HepG2 (cell line): ENCODE measurements around the gene CACNA1H. TPM values are rescaled to one million over a fixed set of nuclear protein-coding genes. Genes with fewer than 3 reads are reported as not detected.

Experiments
- ATAC-seq: fragments of 200-7000 bp; cut with Tn5 transposase; 3 replicates; pipeline ENCODE4 v1.9.1; 2020; ENCODE audit warnings: mild to moderate bottlenecking, moderate library complexity
- BruUV-seq: library from RNA; stranded (reverse); fragments of 400-500 nt; replicated peaks from 2 replicates; lab custom pipeline; 2021; lab: Mats Ljungman, UMichigan
- CTCF ChIA-PET: fragments of 300-600 bp; formaldehyde crosslinking; extraction: SDS; loops from one replicate; lab custom pipeline; 2021; ENCODE audit warnings: low total read pairs, inconsistent platforms, low intra/inter-chr PET ratio; lab: Yijun Ruan, JAX
- POLR2A ChIA-PET: fragments of 350-600 bp; sonication (Branson Sonifier 250); formaldehyde crosslinking; loops from one replicate; lab custom pipeline; 2020; ENCODE audit warnings: antibody characterized with exemption, inconsistent platforms; lab: Yijun Ruan, JAX
- DNase-seq: peaks from one replicate; pipeline ENCODE4 v3.0.0-alpha.2; 2015; ENCODE audit warnings: low spot score
- FAIRE-seq: peaks from 3 replicates; lab custom pipeline; 2011; peaks lifted over from hg19 to GRCh38; lab: Jason Lieb, UNC
- H2AFZ ChIP-seq: one replicate; pipeline ENCODE4 v1.6.1; 2011; ENCODE audit warnings: low read length, inconsistent platforms
- H3K27ac ChIP-seq: fragments of 300-600 bp; 3 replicates; pipeline ENCODE4 v1.8.0; 2011; ENCODE audit warnings: mixed run types, mild to moderate bottlenecking, mixed read lengths, low read length, inconsistent platforms; ENCODE audit not compliant: insufficient read depth; ENCODE audit errors: extremely low read length
- H3K27me3 ChIP-seq, 2 experiments: fragments of 200-600 bp in 1 of 2; 2 replicates in 1 of 2; 3 replicates in 1 of 2; pipeline versions ENCODE4 v1.6.0 to v1.8.0; 2011; ENCODE audit warnings: low read length in 2 of 2, mild to moderate bottlenecking in 2 of 2, moderate library complexity in 2 of 2, inconsistent platforms in 1 of 2; ENCODE audit not compliant: insufficient read depth in 2 of 2, control insufficient read depth in 1 of 2
- H3K36me3 ChIP-seq, 2 experiments: fragments of 200-600 bp in 1 of 2; replicated peaks in 1 of 2; 2 replicates in 1 of 2; 3 replicates in 1 of 2; pipeline versions ENCODE4 v1.5.1 to v1.8.0; 2011; ENCODE audit warnings: low read length in 2 of 2, inconsistent platforms in 1 of 2; ENCODE audit not compliant: insufficient read depth in 2 of 2, control insufficient read depth in 1 of 2
- H3K4me1 ChIP-seq: 2 replicates; pipeline ENCODE4 v1.5.1; 2012; ENCODE audit warnings: low read length, inconsistent platforms; ENCODE audit not compliant: insufficient read depth
- H3K4me2 ChIP-seq: 2 replicates; pipeline ENCODE4 v1.6.0; 2011; ENCODE audit warnings: low read depth, low read length, inconsistent platforms
- H3K4me3 ChIP-seq, 3 experiments: fragments of 200-600 bp in 1 of 3; sonication (generic), shearing (Covaris generic) in 1 of 3; replicated peaks in 1 of 3; 2 replicates each; pipeline ENCODE4 v1.5.1; 2011 to 2016; ENCODE audit warnings: low read length in 3 of 3, inconsistent platforms in 2 of 3, low read depth in 2 of 3, mild to moderate bottlenecking in 2 of 3, control low read depth in 1 of 3, mixed read lengths in 1 of 3; ENCODE audit not compliant: insufficient read depth in 1 of 3
- H3K79me2 ChIP-seq: one replicate; pipeline ENCODE4 v1.6.1; 2011; ENCODE audit warnings: low read length, inconsistent platforms; ENCODE audit not compliant: insufficient read depth
- H3K9ac ChIP-seq: 2 replicates; pipeline ENCODE4 v1.6.0; 2011; ENCODE audit warnings: mild to moderate bottlenecking, low read depth, low read length, inconsistent platforms; ENCODE audit not compliant: insufficient read depth
- H3K9me3 ChIP-seq: 2 replicates; pipeline ENCODE4 v1.5.1; 2012; ENCODE audit warnings: mild to moderate bottlenecking, low read length
- H4K20me1 ChIP-seq: 2 replicates; pipeline ENCODE4 v1.6.0; 2011; ENCODE audit warnings: inconsistent platforms, mild to moderate bottlenecking, low read length, moderate library complexity; ENCODE audit not compliant: insufficient read depth
- CCDC6 ChIP-seq: sonication (generic); formaldehyde crosslinking; IDR thresholded peaks from 2 replicates; pipeline ENCODE4 v1.8.1; 2022; ENCODE audit warnings: mild to moderate bottlenecking, missing genetic modification reagents, moderate library complexity
- HNRNPL ChIP-seq: fragments of 200-400 bp; formaldehyde crosslinking; IDR thresholded peaks from 2 replicates; pipeline ENCODE4 v1.6.1; 2017; ENCODE audit warnings: mild to moderate bottlenecking, low read depth, low read length
- ZNF468 ChIP-seq: sonication (generic); formaldehyde crosslinking; IDR thresholded peaks from 2 replicates; pipeline ENCODE4 v1.8.0; 2022; ENCODE audit warnings: mild to moderate bottlenecking, moderate library complexity, missing genetic modification reagents
- ZNF768 ChIP-seq: sonication (generic); formaldehyde crosslinking; IDR thresholded peaks from 2 replicates; pipeline ENCODE4 v1.4.0; 2020; ENCODE audit warnings: missing genetic modification reagents
- ZSCAN9 ChIP-seq: IDR thresholded peaks from 2 replicates; pipeline ENCODE4 v1.6.1; 2016; ENCODE audit warnings: borderline replicate concordance
- WGBS: methylation state at CpG from one replicate; pipeline ENCODE4 v1.1.6; 2017; ENCODE audit warnings: low lambda C conversion rate; 5-methylcytosine and 5-hydroxymethylcytosine counted together
- in situ Hi-C: cut with HindIII; loops from 2 replicates; pipeline ENCODE4 v1.10.0; 2017; ENCODE audit warnings: low pct_unique_long_range_greater_than_20kb; ENCODE audit not compliant: extremely low pct_ligation_motif_present
- intact Hi-C: fragments of 100-400 bp; cut with micrococcal nuclease; formaldehyde crosslinking; loops from one replicate; pipeline ENCODE4 v1.10.0; 2022; ENCODE audit not compliant: unreplicated experiment
- polyA plus RNA-seq, 8 experiments: library from polyadenylated mRNA; depleted of rRNA in 3 of 8; stranded (reverse) in 7 of 8; unstranded in 1 of 8; fragments of >200 nt; fragmentation: Illumina TruSeq in 4 of 8; extraction: Trizol in 4 of 8; gene quantifications; 2 replicates each; pipeline versions ENCODE4 v1.2.1 to v1.2.3, GENCODE V29; 2011 to 2016; ENCODE audit warnings: low read depth in 4 of 8, missing spikeins in 1 of 8, mixed read lengths in 1 of 8; ENCODE audit not compliant: insufficient read depth in 1 of 8
- total RNA-seq, 5 experiments: library from RNA; depleted of rRNA; stranded (reverse); fragments of >200 nt; fragmentation: Illumina TruSeq; extraction: Trizol; gene quantifications; 2 replicates each; pipeline ENCODE4 v1.2.3, GENCODE V29; 2016; ENCODE audit warnings: low read depth in 1 of 5
- TF ChIP-seq, protein P1 (sequence below): sonication (generic); IDR thresholded peaks from 2 replicates; pipeline ENCODE4 v1.6.1; 2016; ENCODE audit warnings: low read depth, borderline replicate concordance

The CACNA1H gene
- total and polyA plus RNA-seq, 2 of the 13 experiments (the other 11 are each of a cell fraction or from before 2014, with no cell fraction given): 0.40 to 1.8 TPM

DNA sequence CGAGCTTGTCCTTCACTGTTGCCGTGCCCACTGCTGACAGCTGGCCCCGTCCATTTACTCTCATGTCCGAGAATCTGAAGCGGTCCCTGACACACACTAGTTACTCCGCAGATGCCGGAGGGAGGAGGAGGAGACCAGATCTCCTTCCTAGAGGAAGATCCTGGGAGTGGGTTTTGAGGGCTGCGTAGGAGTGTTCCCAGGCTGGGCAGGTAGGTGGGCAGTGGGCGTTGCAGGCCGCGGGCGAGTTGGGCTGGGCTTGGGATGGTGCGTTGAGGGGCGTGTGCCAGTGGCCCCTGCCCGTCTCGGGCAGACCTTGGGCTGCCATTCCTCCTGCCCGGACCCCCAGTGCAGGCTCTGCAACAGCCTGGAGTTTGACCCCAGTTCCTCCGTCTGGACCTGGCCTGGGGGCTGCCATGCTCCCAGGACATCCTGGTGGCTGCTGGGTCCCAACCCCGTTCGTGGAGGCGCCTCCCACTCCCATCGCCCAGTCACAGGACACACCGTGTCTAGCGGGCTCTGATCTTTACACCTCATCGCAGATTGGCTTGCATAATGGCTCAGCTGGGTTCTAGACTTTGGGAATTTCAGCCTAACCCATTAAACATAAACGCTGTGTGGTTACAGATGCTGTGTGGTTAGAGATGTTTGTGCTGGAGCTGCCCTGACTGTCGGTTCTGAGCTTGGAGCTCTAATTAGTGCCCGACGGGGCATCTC lies 22.8 kb downstream of the CACNA1H start:
- ChIA-PET POLR2A (interaction anchor here (1.0 to 1.2 kb wide), 2 partner anchors 16 to 17 kb away, joined by 3 read pairs; no protein-coding TSS in a partner anchor), CTCF (no interaction called here)
- Histone ChIP-seq H3K9me3 (no peaks in the 10 kb centered on the region), H3K27ac (no peak overlapping the region), H4K20me1 (peaks cover 11% of the 10 kb centered on the region; the same call in 1 of the 2 replicates), H3K36me3 (no peaks in the 10 kb centered on the region), H3K79me2 (no peaks in the 10 kb centered on the region), H3K27me3 (peaks cover 0 to 63% of the 10 kb centered on the region in 2 experiments), H3K4me1 (peaks cover 30% of the 10 kb centered on the region), H3K4me2 (no peak overlapping the region), H2AFZ (no peak overlapping the region), H3K9ac (no peak overlapping the region), H3K4me3 (no peak overlapping the region)
- BruUV-seq: no TSS peak
- in situ Hi-C loops (no loop called here), intact Hi-C loops (no loop called here)
- no peak for TF ChIP-seq ZSCAN9
- TF ChIP-seq, protein P1, sequence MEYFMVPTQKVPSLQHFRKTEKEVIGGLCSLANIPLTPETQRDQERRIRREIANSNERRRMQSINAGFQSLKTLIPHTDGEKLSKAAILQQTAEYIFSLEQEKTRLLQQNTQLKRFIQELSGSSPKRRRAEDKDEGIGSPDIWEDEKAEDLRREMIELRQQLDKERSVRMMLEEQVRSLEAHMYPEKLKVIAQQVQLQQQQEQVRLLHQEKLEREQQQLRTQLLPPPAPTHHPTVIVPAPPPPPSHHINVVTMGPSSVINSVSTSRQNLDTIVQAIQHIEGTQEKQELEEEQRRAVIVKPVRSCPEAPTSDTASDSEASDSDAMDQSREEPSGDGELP: peak; percentile 38; the same call in 1 of the 2 replicates
- TF ChIP-seq ZNF468 (CRISPR knock-in tag): no peak
- TF ChIP-seq ZNF768 (CRISPR knock-in tag): peak; percentile 77
- no peak for ATAC-seq
- DNase-seq: peak; percentile 43
- WGBS: 71% methylated on average over 12 of the region's 29 CpGs
- FAIRE-seq: no peak

DNA sequence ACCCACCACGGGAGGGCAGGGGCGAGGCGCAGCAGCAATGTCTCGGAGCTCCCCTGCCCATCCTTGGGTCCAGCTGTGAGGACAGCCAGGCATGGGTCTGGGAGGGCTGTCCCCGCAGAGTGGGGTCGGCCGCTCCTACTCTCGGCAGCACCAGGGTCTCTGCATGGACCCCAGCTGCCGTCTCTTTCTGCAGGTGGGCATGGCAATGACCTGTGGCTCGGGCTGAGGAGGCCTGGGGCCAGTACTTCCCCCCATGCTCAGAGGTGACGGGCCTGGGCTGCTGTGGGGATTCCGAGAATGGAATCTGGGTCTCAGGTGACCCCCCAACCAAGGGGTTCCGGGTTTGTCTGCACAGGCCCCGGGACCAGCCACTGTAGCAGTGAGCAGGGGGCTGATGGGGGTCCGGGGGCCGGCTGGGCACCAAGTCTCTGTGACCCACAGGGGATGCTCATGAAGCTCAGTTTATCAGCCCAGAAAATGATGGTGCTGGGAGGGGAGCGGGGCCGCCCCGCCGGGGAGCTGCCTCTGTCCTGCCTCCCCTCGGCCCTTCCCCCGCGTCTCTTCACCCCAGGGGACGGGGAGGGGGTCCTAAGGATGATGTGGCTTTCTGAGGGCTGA lies 23.5 kb downstream of the CACNA1H start:
- no peak for ATAC-seq
- Histone ChIP-seq H2AFZ (no peak overlapping the region), H4K20me1 (peaks cover 9% of the 10 kb centered on the region; the same call in 1 of the 2 replicates), H3K9ac (no peak overlapping the region), H3K27me3 (peaks cover 0 to 63% of the 10 kb centered on the region in 2 experiments), H3K36me3 (no peaks in the 10 kb centered on the region), H3K27ac (no peak overlapping the region), H3K4me1 (peaks cover 30% of the 10 kb centered on the region), H3K4me2 (no peak overlapping the region), H3K4me3 (no peak overlapping the region), H3K9me3 (no peaks in the 10 kb centered on the region), H3K79me2 (no peaks in the 10 kb centered on the region)
- CTCF ChIA-PET: no interaction called here
- WGBS: 38% methylated on average over 8 of the region's 24 CpGs
- BruUV-seq: no TSS peak
- FAIRE-seq: no peak
- intact Hi-C loops: no loop called here
- no peak for DNase-seq
- POLR2A ChIA-PET: no interaction called here
- TF ChIP-seq HNRNPL: 0 out of 2 replicates have a peak, but pooled peaks have one; percentile 48
- no peak for TF ChIP-seq CCDC6 (CRISPR knock-in tag)
- in situ Hi-C loops: no loop called here
